Right forelimb (tissue), 1 donor: ENCODE results near the gene BCAS3.

Experiments
- DNase-seq: peaks from one replicate; pipeline ENCODE4 v3.0.0-alpha.2; 2018

The BCAS3 gene

GRCh38 chr17:61442136-61442775, 764.6 kb downstream of the BCAS3 start:
- no peak for DNase-seq
